Caco-2 (cell line): ENCODE results near the gene XRCC3. TPM values are rescaled to one million over a fixed set of nuclear protein-coding genes. Genes with fewer than 3 reads are reported as not detected.

ENCODE experiments used
- BruUV-seq: library from RNA; stranded (reverse); fragments of 400-500 nt; replicated peaks from 2 replicates; lab custom pipeline; 2021; lab: Mats Ljungman, UMichigan
- CTCF ChIA-PET: fragments of 300-600 bp; sonication (Branson Sonifier 250); formaldehyde crosslinking; loops from one replicate; lab custom pipeline; 2022; ENCODE audit warnings: antibody characterized with exemption; lab: Charles Lee
- POLR2A ChIA-PET: fragments of 300-600 bp; sonication (Branson Sonifier 250); formaldehyde crosslinking; loops from one replicate; lab custom pipeline; 2022; ENCODE audit warnings: antibody characterized with exemption; lab: Charles Lee
- DNase-seq, 2 experiments: peaks; one replicate each; pipeline versions ENCODE4 v3.0.0 to v3.0.0-alpha.2; 2020 to 2022
- H3K27me3 ChIP-seq: replicated peaks from 2 replicates; pipeline ENCODE4 v1.6.0; 2011; ENCODE audit warnings: low read length; ENCODE audit not compliant: control insufficient read depth, insufficient read depth
- H3K36me3 ChIP-seq: 2 replicates; pipeline ENCODE4 v1.5.1; 2011; ENCODE audit warnings: low read length; ENCODE audit not compliant: control insufficient read depth, insufficient read depth
- H3K4me1 ChIP-seq: fragments of 250-450 bp; sonication (Bioruptor Pico); 2 replicates; pipeline ENCODE4 v1.5.1; 2020; ENCODE audit warnings: mild to moderate bottlenecking
- H3K4me3 ChIP-seq: 2 replicates; pipeline ENCODE4 v1.5.1; 2011; ENCODE audit warnings: low read depth, mild to moderate bottlenecking, control low read depth, low read length
- H3K9me3 ChIP-seq: fragments of 250-450 bp; sonication (Bioruptor Pico); 2 replicates; pipeline ENCODE4 v1.5.1; 2020; ENCODE audit warnings: mild to moderate bottlenecking, moderate library complexity
- H3K27ac Mint-ChIP-seq: one replicate; pipeline ENCODE4 v1.8.0; 2022; ENCODE audit warnings: mixed read lengths; ENCODE audit not compliant: unreplicated experiment
- H3K27me3 Mint-ChIP-seq: one replicate; pipeline ENCODE4 v1.8.0; 2022; ENCODE audit warnings: mixed read lengths; ENCODE audit not compliant: insufficient read depth, unreplicated experiment
- H3K36me3 Mint-ChIP-seq: one replicate; pipeline ENCODE4 v1.8.0; 2022; ENCODE audit warnings: mild to moderate bottlenecking, mixed read lengths; ENCODE audit not compliant: insufficient read depth, unreplicated experiment
- H3K4me1 Mint-ChIP-seq: one replicate; pipeline ENCODE4 v1.8.0; 2022; ENCODE audit warnings: low read depth, mixed read lengths; ENCODE audit not compliant: unreplicated experiment
- H3K4me3 Mint-ChIP-seq: one replicate; pipeline ENCODE4 v1.8.0; 2022; ENCODE audit warnings: mild to moderate bottlenecking, moderate library complexity, mixed read lengths; ENCODE audit not compliant: unreplicated experiment
- H3K9me3 Mint-ChIP-seq: one replicate; pipeline ENCODE4 v1.8.0; 2022; ENCODE audit warnings: mixed read lengths; ENCODE audit not compliant: unreplicated experiment
- intact Hi-C: fragments of 100-400 bp; cut with micrococcal nuclease; formaldehyde crosslinking; loops from one replicate; pipeline ENCODE4 v1.10.0; 2022; ENCODE audit not compliant: unreplicated experiment
- total RNA-seq: library from RNA; stranded (reverse); gene quantifications from 2 replicates; pipeline ENCODE4 v1.2.3, GENCODE V29; 2022
- TF ChIP-seq, protein P1 (sequence below), 2 experiments: fragments of 200-600 bp in 1 of 2; IDR thresholded peaks; 1 replicate in 1 of 2; 2 replicates in 1 of 2; pipeline versions ENCODE4 v1.5.1 to v1.8.0; 2011 to 2022; ENCODE audit warnings: antibody characterized with exemption in 1 of 2, control low read depth in 1 of 2, inconsistent platforms in 1 of 2, low read depth in 1 of 2, low read length in 1 of 2, mild to moderate bottlenecking in 1 of 2, moderate library complexity in 1 of 2; ENCODE audit not compliant: insufficient read depth in 1 of 2, severe bottlenecking in 1 of 2, unreplicated experiment in 1 of 2

The XRCC3 gene
- total RNA-seq, 1 experiment from 2014 or later = 44.0 TPM

DNA sequence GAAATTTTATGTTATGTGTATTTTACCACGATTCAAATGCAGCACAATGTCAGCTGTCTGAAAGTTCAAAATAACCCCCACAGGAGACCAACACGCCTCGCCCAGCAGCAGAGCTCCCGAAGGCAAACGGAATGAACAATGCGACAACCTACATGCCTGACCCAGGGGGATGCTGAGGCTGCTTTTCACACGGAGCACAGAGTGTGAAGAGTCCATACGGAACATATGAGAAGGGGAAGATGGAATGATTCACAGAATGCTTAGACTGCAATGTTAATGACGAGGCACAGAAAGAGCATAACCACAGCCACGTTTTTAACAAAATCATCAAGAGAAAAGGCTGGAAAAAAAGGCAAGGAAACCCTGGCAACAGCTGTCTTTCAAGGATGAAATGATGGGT is 22.9 kb upstream of the XRCC3 start:
- no peak overlapping the region for H3K4me3 Mint-ChIP-seq
- intact Hi-C loops = no loop called here
- H3K36me3 Mint-ChIP-seq = no peaks in the 10 kb centered on the region
- Histone ChIP-seq H3K4me3 (no peak overlapping the region), H3K27me3 (no peaks in the 10 kb centered on the region), H3K4me1 (no peaks in the 10 kb centered on the region), H3K36me3 (peaks cover 5% of the 10 kb centered on the region; the same call in 1 of the 2 replicates), H3K9me3 (no peaks in the 10 kb centered on the region)
- DNase-seq = no peak
- no peak overlapping the region for H3K27ac Mint-ChIP-seq
- no peaks in the 10 kb centered on the region for H3K27me3 Mint-ChIP-seq
- no peaks in the 10 kb centered on the region for H3K4me1 Mint-ChIP-seq
- no TSS peak for BruUV-seq
- ChIA-PET POLR2A (no interaction called here), CTCF (no interaction called here)
- no peaks in the 10 kb centered on the region for H3K9me3 Mint-ChIP-seq
- TF ChIP-seq, protein P1, sequence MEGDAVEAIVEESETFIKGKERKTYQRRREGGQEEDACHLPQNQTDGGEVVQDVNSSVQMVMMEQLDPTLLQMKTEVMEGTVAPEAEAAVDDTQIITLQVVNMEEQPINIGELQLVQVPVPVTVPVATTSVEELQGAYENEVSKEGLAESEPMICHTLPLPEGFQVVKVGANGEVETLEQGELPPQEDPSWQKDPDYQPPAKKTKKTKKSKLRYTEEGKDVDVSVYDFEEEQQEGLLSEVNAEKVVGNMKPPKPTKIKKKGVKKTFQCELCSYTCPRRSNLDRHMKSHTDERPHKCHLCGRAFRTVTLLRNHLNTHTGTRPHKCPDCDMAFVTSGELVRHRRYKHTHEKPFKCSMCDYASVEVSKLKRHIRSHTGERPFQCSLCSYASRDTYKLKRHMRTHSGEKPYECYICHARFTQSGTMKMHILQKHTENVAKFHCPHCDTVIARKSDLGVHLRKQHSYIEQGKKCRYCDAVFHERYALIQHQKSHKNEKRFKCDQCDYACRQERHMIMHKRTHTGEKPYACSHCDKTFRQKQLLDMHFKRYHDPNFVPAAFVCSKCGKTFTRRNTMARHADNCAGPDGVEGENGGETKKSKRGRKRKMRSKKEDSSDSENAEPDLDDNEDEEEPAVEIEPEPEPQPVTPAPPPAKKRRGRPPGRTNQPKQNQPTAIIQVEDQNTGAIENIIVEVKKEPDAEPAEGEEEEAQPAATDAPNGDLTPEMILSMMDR (IDR thresholded peaks at IDR 0.05; ENCODE audit: insufficient read depth in 1 of 2, low read depth in 1 of 2, low read length in 1 of 2, severe bottlenecking in 1 of 2, unreplicated experiment in 1 of 2) = no peak

DNA sequence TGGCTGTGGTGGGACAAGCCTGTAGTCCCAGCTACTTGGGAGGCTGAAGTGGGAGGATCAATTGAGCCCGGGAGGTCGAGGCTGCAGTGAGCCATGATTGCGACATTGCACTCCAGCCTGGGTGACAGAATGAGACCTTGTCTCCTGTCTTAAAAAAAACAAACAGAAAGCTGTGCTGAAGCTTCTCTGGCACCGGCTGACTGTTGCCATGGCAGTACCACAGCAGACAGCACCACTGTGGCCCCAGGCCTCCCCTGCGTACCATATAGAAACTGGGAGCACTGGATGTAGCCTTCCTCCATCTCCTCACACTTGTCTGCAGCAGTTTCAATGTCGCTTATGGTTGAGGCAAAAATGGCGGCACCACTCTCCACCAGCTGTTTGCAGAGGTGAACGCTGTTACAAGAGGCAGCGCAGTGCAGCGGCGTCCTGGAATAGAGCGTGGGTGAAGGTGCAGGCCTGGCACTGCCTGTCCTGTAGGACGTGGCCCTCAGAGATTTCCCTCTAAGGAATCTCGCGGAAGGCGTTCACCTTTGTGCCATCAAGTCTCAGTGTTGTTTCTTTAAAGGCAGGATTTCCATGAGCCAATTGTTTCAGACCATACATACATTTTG is 22.3 kb upstream of the XRCC3 start:
- no TSS peak for BruUV-seq
- H3K4me3 Mint-ChIP-seq = no peak overlapping the region

DNA sequence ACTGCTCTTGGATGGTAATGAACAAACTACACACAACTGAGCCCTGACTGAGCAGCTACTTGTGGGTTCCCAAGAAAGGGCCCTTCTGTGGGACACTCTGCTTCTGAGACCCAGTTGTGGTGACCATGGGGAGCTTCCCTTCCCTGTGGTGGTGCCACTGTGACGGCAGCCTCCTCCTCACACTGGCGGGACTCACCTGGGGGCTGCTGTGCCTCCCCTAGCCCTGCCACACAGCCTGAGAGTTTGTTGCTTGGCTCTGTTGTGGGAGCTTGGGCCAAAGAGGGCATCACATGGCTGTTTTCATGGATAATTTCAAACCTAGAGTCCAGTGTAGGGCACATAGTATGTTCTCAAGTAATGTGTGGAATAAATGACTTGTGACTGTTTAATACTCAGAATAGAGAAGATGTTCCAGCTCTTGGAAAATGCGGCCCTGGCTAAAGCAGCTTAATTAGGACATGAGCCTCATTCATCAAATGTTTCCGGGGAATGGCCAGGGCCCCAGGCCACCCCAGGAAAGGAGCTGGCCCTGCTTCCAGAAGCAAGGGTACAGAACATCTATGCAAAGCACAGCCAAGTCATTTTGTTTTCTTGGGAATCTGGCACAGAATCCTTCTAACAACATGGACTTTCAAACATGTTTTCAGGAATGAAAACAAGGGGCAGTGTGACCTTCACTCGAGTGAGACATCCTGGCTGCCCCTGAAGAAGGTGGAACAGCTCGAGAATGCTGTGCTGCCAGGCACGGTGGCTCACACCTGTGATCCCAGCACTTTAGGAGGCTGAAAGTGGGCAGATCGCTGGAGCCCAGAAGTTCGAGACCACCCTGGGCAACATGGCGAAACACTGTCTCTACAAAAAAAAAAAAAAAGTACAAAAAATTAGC is 21.5 kb upstream of the XRCC3 start:
- Mint-ChIP-seq H3K27me3 (no peaks in the 10 kb centered on the region), H3K4me1 (no peaks in the 10 kb centered on the region), H3K36me3 (peaks cover 8% of the 10 kb centered on the region), H3K4me3 (no peak overlapping the region), H3K27ac (no peak overlapping the region), H3K9me3 (no peaks in the 10 kb centered on the region)
- H3K36me3 ChIP-seq = peaks cover 5% of the 10 kb centered on the region; the same call in 1 of the 2 replicates
- BruUV-seq = no TSS peak
- H3K27me3 ChIP-seq = no peaks in the 10 kb centered on the region
- intact Hi-C loops = no loop called here
- H3K4me1 ChIP-seq = no peaks in the 10 kb centered on the region
- TF ChIP-seq, protein P1 (IDR thresholded peaks at IDR 0.05; ENCODE audit: insufficient read depth in 1 of 2, low read depth in 1 of 2, low read length in 1 of 2, severe bottlenecking in 1 of 2, unreplicated experiment in 1 of 2) = no peak
- H3K4me3 ChIP-seq = no peak overlapping the region
- POLR2A ChIA-PET = no interaction called here
- DNase-seq = no peak
- CTCF ChIA-PET = interaction anchor here (0.6 kb wide), 1 partner anchor 22 kb away, joined by 5 read pairs; no protein-coding TSS in a partner anchor
- no peaks in the 10 kb centered on the region for H3K9me3 ChIP-seq

More for the DNA sequence above, 22.3 kb upstream of the XRCC3 start:
- no peaks in the 10 kb centered on the region for H3K9me3 ChIP-seq
- H3K4me1 ChIP-seq = no peaks in the 10 kb centered on the region
- no peak overlapping the region for H3K27ac Mint-ChIP-seq
- H3K36me3 Mint-ChIP-seq = peaks cover 6% of the 10 kb centered on the region
- no peak overlapping the region for H3K4me3 ChIP-seq
- POLR2A ChIA-PET = no interaction called here
- TF ChIP-seq, protein P1 (IDR thresholded peaks at IDR 0.05; ENCODE audit: insufficient read depth in 1 of 2, low read depth in 1 of 2, low read length in 1 of 2, severe bottlenecking in 1 of 2, unreplicated experiment in 1 of 2) = no peak
- no peaks in the 10 kb centered on the region for H3K27me3 ChIP-seq
- CTCF ChIA-PET = interaction anchor here (0.6 kb wide), 1 partner anchor 23 kb away, joined by 5 read pairs; no protein-coding TSS in a partner anchor
- H3K4me1 Mint-ChIP-seq = no peaks in the 10 kb centered on the region
- DNase-seq = no peak
- intact Hi-C loops = no loop called here
- H3K9me3 Mint-ChIP-seq = no peaks in the 10 kb centered on the region
- H3K27me3 Mint-ChIP-seq = no peaks in the 10 kb centered on the region
- H3K36me3 ChIP-seq = peaks cover 5% of the 10 kb centered on the region; the same call in 1 of the 2 replicates
